ENCODE data around the gene NDNF.

Gene NDNF

DNA sequence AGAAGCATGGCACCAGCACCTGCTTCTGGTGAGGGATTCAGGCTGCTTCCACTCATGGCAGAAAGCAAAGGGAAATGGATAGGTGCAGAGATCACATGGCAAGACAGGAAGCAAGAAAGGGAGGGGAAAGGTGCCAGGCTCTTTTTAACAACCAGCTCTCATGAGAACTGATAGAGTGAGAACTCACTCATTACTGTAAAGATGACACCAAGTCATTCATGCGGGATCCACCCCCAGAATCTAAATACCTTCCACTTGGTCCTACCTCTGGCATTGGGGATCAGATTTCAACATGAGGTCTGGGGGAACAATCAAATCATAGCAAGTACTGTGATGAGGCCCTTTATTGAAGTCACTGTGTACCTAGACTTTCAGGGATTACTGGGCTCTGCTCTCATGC, 77.8 kb downstream of the NDNF start:
- no peak overlapping the region for H3K4me3 ChIP-seq (ENCODE audit: low read depth, low read length)
- TF ChIP-seq CTCF (IDR thresholded peaks at IDR 0.05; ENCODE audit: insufficient read depth, low read depth, low read length, missing control alignments), result no peak
- no peak for DNase-seq (ENCODE audit: low read depth)

DNA sequence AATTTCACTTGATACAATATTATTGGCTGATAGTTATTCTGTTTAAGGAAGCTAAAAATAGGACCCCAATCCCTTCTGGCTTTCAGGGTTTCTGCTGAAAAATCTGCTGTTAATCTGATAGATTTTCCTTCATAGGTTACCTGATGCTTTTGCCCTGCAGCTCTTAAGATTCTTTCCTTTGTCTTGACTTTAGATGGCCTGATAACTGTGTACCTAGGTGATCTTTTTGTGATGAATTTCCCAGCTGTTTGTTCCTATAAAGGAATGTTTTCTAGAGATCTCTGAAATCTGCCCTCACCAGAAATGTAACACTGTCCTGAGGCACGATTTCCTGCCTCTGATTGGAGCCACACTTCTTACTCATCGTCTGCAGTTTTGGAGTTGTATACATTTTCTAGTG, 80.5 kb downstream of the NDNF start:
- DNase-seq (ENCODE audit: low read depth), result no peak
- TF ChIP-seq CTCF (IDR thresholded peaks at IDR 0.05; ENCODE audit: insufficient read depth, low read depth, low read length, missing control alignments), result no peak
- H3K4me3 ChIP-seq (ENCODE audit: low read depth, low read length), result no peak overlapping the region

DNA sequence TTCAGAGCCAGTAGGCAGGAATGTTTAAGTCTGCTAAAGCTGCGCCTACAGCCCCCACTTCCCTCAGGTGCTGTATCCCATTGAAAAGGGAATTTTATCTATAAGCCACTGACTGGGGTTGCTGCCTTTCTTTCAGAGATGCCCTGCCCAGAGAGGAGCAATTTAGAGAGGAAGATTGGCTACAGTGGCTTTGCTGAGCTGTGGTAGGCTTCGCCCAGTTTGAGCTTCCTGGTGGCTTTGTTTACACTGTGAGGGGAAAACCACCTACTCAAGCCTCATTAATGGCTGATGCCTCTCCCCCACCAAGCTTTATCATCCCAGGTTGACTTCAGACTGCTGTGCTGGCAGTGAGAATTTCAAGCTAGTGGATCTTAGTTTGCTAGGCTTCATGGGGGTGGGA, 82.1 kb downstream of the NDNF start:
- no peak for TF ChIP-seq CTCF (IDR thresholded peaks at IDR 0.05; ENCODE audit: insufficient read depth, low read depth, low read length, missing control alignments)
- DNase-seq (ENCODE audit: low read depth), result no peak
- no peak overlapping the region for H3K4me3 ChIP-seq (ENCODE audit: low read depth, low read length)

Data from GM12865 (cell line).